IMR-90 (cell line): ENCODE measurements around the gene ACAN. TPM values are rescaled to one million over a fixed set of nuclear protein-coding genes. Genes with fewer than 3 reads are reported as not detected.

Experiments
- ATAC-seq: fragments of 200-7000 bp; cut with Tn5 transposase; 2 replicates; pipeline ENCODE4 v1.9.1; 2020; ENCODE audit warnings: low read depth, mild to moderate bottlenecking, moderate library complexity
- BruUV-seq: library from RNA; stranded (reverse); fragments of 400-500 nt; replicated peaks from 2 replicates; lab custom pipeline; 2021; lab: Mats Ljungman, UMichigan
- CTCF ChIA-PET: fragments of 300-600 bp; formaldehyde crosslinking; extraction: SDS; loops from one replicate; lab custom pipeline; 2021; ENCODE audit warnings: antibody characterized with exemption; lab: Yijun Ruan, JAX
- POLR2A ChIA-PET: fragments of 300-600 bp; sonication (Branson Sonifier 250); formaldehyde crosslinking; loops from one replicate; lab custom pipeline; 2022; ENCODE audit warnings: antibody characterized with exemption; ENCODE audit not compliant: unreplicated experiment; lab: Charles Lee
- DNase-seq: peaks from one replicate; pipeline ENCODE4 v3.0.0; 2013
- H2AFZ ChIP-seq: replicated peaks from 2 replicates; pipeline ENCODE3; 2013; ENCODE audit warnings: low read length, mild to moderate bottlenecking; ENCODE audit not compliant: poor library complexity
- H2AK5ac ChIP-seq: 2 replicates; pipeline ENCODE4 v1.6.1; 2013; ENCODE audit warnings: low read depth, low read length, inconsistent platforms
- H2AK9ac ChIP-seq: replicated peaks from 2 replicates; pipeline ENCODE3; 2013; ENCODE audit warnings: mild to moderate bottlenecking, low read depth, low read length, moderate library complexity; ENCODE audit not compliant: poor library complexity
- H2BK120ac ChIP-seq: 2 replicates; pipeline ENCODE4 v1.6.1; 2013; ENCODE audit warnings: low read depth, low read length, inconsistent platforms
- H2BK15ac ChIP-seq: 3 replicates; pipeline ENCODE4 v1.6.1; 2013; ENCODE audit warnings: low read depth, low read length, inconsistent platforms
- H2BK20ac ChIP-seq: 2 replicates; pipeline ENCODE4 v1.6.1; 2013; ENCODE audit warnings: low read depth, mild to moderate bottlenecking, inconsistent platforms, low read length, moderate library complexity
- H2BK5ac ChIP-seq: 2 replicates; pipeline ENCODE4 v1.6.1; 2013; ENCODE audit warnings: mild to moderate bottlenecking, low read depth, low read length, inconsistent platforms; ENCODE audit not compliant: poor library complexity, severe bottlenecking
- H3K14ac ChIP-seq: replicated peaks from 2 replicates; pipeline ENCODE4 v1.6.1; 2013; ENCODE audit warnings: low read depth, low read length, inconsistent platforms
- H3K18ac ChIP-seq: 2 replicates; pipeline ENCODE4 v1.6.1; 2013; ENCODE audit warnings: low read depth, low read length, control low read depth
- H3K23ac ChIP-seq: 2 replicates; pipeline ENCODE4 v1.6.1; 2013; ENCODE audit warnings: low read depth, low read length, inconsistent platforms
- H3K27ac ChIP-seq: 2 replicates; pipeline ENCODE4 v1.5.1; 2013; ENCODE audit warnings: mild to moderate bottlenecking, control low read depth, low read length; ENCODE audit not compliant: insufficient read depth
- H3K27me3 ChIP-seq: 2 replicates; pipeline ENCODE4 v1.6.1; 2013; ENCODE audit warnings: low read length; ENCODE audit not compliant: control insufficient read depth, insufficient read depth
- H3K36me3 ChIP-seq: 2 replicates; pipeline ENCODE4 v1.6.1; 2013; ENCODE audit warnings: low read length, mixed read lengths; ENCODE audit not compliant: control insufficient read depth, insufficient read depth
- H3K4ac ChIP-seq: 2 replicates; pipeline ENCODE4 v1.6.1; 2013; ENCODE audit warnings: low read depth, low read length, inconsistent platforms
- H3K4me1 ChIP-seq: 2 replicates; pipeline ENCODE4 v1.6.1; 2013; ENCODE audit warnings: low read length, mixed read lengths; ENCODE audit not compliant: control insufficient read depth, insufficient read depth
- H3K4me2 ChIP-seq: 2 replicates; pipeline ENCODE4 v1.6.1; 2013; ENCODE audit warnings: low read depth, mild to moderate bottlenecking, control low read depth, low read length, moderate library complexity
- H3K4me3 ChIP-seq: 2 replicates; pipeline ENCODE4 v1.5.1; 2013; ENCODE audit warnings: low read depth, mild to moderate bottlenecking, control low read depth, low read length, moderate library complexity; ENCODE audit not compliant: insufficient read depth
- H3K56ac ChIP-seq: 2 replicates; pipeline ENCODE4 v1.6.1; 2013; ENCODE audit warnings: low read length, inconsistent platforms; ENCODE audit not compliant: insufficient read depth; ENCODE audit errors: extremely low read depth
- H3K79me1 ChIP-seq, 2 experiments: 2 replicates each; pipeline ENCODE4 v1.6.1; 2013; ENCODE audit warnings: low read length in 2 of 2, inconsistent platforms in 1 of 2, low read depth in 1 of 2
- H3K9ac ChIP-seq: 2 replicates; pipeline ENCODE4 v1.6.1; 2013; ENCODE audit warnings: low read depth, low read length, control low read depth
- H3K9me1 ChIP-seq: 2 replicates; pipeline ENCODE4 v1.6.1; 2013; ENCODE audit warnings: low read length, inconsistent platforms; ENCODE audit not compliant: insufficient read depth
- H3K9me3 ChIP-seq: 2 replicates; pipeline ENCODE4 v1.6.1; 2013; ENCODE audit warnings: low read length; ENCODE audit not compliant: control insufficient read depth, insufficient read depth
- H4K20me1 ChIP-seq: 2 replicates; pipeline ENCODE4 v1.6.1; 2013; ENCODE audit warnings: low read length, inconsistent platforms; ENCODE audit not compliant: insufficient read depth
- H4K5ac ChIP-seq: 2 replicates; pipeline ENCODE4 v1.6.1; 2013; ENCODE audit warnings: mild to moderate bottlenecking, low read depth, low read length, control low read depth
- H4K8ac ChIP-seq, 2 experiments: 2 replicates each; pipeline ENCODE4 v1.6.1; 2013; ENCODE audit warnings: low read depth in 2 of 2, low read length in 2 of 2, control low read depth in 1 of 2, inconsistent platforms in 1 of 2
- H4K91ac ChIP-seq: 2 replicates; pipeline ENCODE4 v1.6.1; 2013; ENCODE audit warnings: low read depth, low read length, inconsistent platforms; ENCODE audit not compliant: insufficient read depth
- CEBPB ChIP-seq: IDR thresholded peaks from 2 replicates; pipeline ENCODE4 v1.6.1; 2012; ENCODE audit warnings: low read depth, low read length, improper control_type of control experiment
- CHD1 ChIP-seq: IDR thresholded peaks from 2 replicates; pipeline ENCODE4 v1.6.1; 2012; ENCODE audit warnings: low read depth, low read length, improper control_type of control experiment
- CTCF ChIP-seq: conservative IDR thresholded peaks from 2 replicates; pipeline ENCODE4 v1.5.1; 2012; ENCODE audit warnings: mild to moderate bottlenecking, low read depth, low read length, improper control_type of control experiment
- FOS ChIP-seq: fragments of 150-350 bp; IDR thresholded peaks from 2 replicates; pipeline ENCODE4 v1.6.1; 2016; ENCODE audit warnings: low read depth, low read length
- MAFK ChIP-seq: IDR thresholded peaks from 2 replicates; pipeline ENCODE4 v1.6.1; 2012; ENCODE audit warnings: low read depth, low read length, improper control_type of control experiment
- NFE2L2 ChIP-seq: fragments of 150-350 bp; IDR thresholded peaks from 2 replicates; pipeline ENCODE4 v1.6.1; 2016; ENCODE audit warnings: low read depth, mild to moderate bottlenecking, low read length
- POLR2A ChIP-seq: IDR thresholded peaks from 2 replicates; pipeline ENCODE4 v1.6.1; 2012; ENCODE audit warnings: mild to moderate bottlenecking, low read depth, low read length
- RAD21 ChIP-seq: IDR thresholded peaks from 2 replicates; pipeline ENCODE4 v1.6.1; 2012; ENCODE audit warnings: low read length, improper control_type of control experiment
- SMC3 ChIP-seq: fragments of 150-350 bp; IDR thresholded peaks from 2 replicates; pipeline ENCODE4 v1.6.1; 2016; ENCODE audit warnings: low read depth, mild to moderate bottlenecking, antibody characterized with exemption, low read length, moderate library complexity
- USF2 ChIP-seq: fragments of 150-350 bp; IDR thresholded peaks from 2 replicates; pipeline ENCODE4 v1.6.1; 2017; ENCODE audit warnings: mild to moderate bottlenecking, antibody characterized with exemption, low read length, low read depth
- WGBS, 2 experiments: methylation state at CpG; one replicate each; pipeline versions ENCODE4 v1.1.5 to v1.1.7; 2013; ENCODE audit warnings: missing lambda C conversion rate in 2 of 2; ENCODE audit not compliant: insufficient read length in 1 of 2; ENCODE audit errors: extremely low coverage in 2 of 2; 5-methylcytosine and 5-hydroxymethylcytosine counted together
- dilution Hi-C: fragments of 300-500 bp; cut with HindIII; formaldehyde crosslinking; loops from one replicate; pipeline ENCODE4 v1.14.3; 2018; ENCODE audit warnings: low sequenced_read_pairs; ENCODE audit not compliant: unreplicated experiment
- in situ Hi-C: fragments of 300-500 bp; cut with MboI; formaldehyde crosslinking; loops from 3 replicates; pipeline ENCODE4 v1.14.3; 2019; ENCODE audit warnings: low sequenced_read_pairs, inconsistent platforms, mixed read lengths
- intact Hi-C: fragments of 100-400 bp; cut with micrococcal nuclease; formaldehyde crosslinking; loops from 2 replicates; pipeline ENCODE4 v1.10.0; 2022
- polyA plus RNA-seq, 3 experiments: library from polyadenylated mRNA; depleted of rRNA; stranded (reverse); fragments of >200 nt; gene quantifications; 2 replicates each; pipeline ENCODE4 v1.2.3, GENCODE V29; 2012; ENCODE audit warnings: low replicate concordance in 1 of 3
- total RNA-seq: library from RNA; depleted of rRNA; stranded (reverse); fragments of >200 nt; gene quantifications from 2 replicates; pipeline ENCODE4 v1.2.3, GENCODE V29; 2012

ACAN gene
- total and polyA plus RNA-seq, 2 of the 4 experiments (the other 2 are of a cell fraction): 0.54 to 0.96 TPM

- CTCF ChIA-PET: no interaction called here
- dilution Hi-C loops: no loop called here
- H3K4ac ChIP-seq: no peak overlapping the region
Observed at GRCh38 chr15:88873786-88874185, 70.5 kb downstream of the ACAN start.

More at GRCh38 chr15:88873786-88874185, 70.5 kb downstream of the ACAN start:
- Histone ChIP-seq H3K14ac (no peak overlapping the region), H2BK120ac (no peak overlapping the region), H3K4me3 (no peak overlapping the region), H3K56ac (no peak overlapping the region), H2BK20ac (no peak overlapping the region), H3K36me3 (peaks cover 12% of the 10 kb centered on the region), H3K27ac (no peak overlapping the region), H3K9me1 (no peaks in the 10 kb centered on the region), H4K20me1 (no peaks in the 10 kb centered on the region), H3K4me2 (no peak overlapping the region), H2BK5ac (no peak overlapping the region), H3K23ac (no peak overlapping the region), H3K18ac (no peak overlapping the region), H3K4me1 (no peaks in the 10 kb centered on the region), H2BK15ac (no peak overlapping the region), H4K91ac (no peak overlapping the region), H4K8ac (no peak overlapping the region), H2AK5ac (no peak overlapping the region), H2AFZ (no peak overlapping the region), H3K9me3 (no peaks in the 10 kb centered on the region), H3K79me1 (no peaks in the 10 kb centered on the region), H4K5ac (no peak overlapping the region), H2AK9ac (no peak overlapping the region), H3K27me3 (peaks cover 20% of the 10 kb centered on the region), H3K9ac (no peak overlapping the region)
- no peak for TF ChIP-seq CHD1
- no peak for TF ChIP-seq NFE2L2
- no peak for TF ChIP-seq USF2
- TF ChIP-seq SMC3: no peak
- TF ChIP-seq MAFK: no peak
- TF ChIP-seq CEBPB: no peak
- no peak for TF ChIP-seq CTCF
- no peak for TF ChIP-seq POLR2A
- TF ChIP-seq RAD21: no peak
- TF ChIP-seq FOS: no peak
- intact Hi-C loops (no loop called here), in situ Hi-C loops (no loop called here)
- POLR2A ChIA-PET: no interaction called here
- no TSS peak for BruUV-seq
- DNase-seq (no peak), ATAC-seq (no peak)
- WGBS, 2 experiments: 89% methylated on average over 7 of the region's 13 CpGs; no CpG with 5 or more reads in 1 of the 2 experiments
